ENCODE measurements around the gene PSMC4. TPM values are rescaled to one million over a fixed set of nuclear protein-coding genes. Genes with fewer than 3 reads are reported as not detected.

The PSMC4 gene
- total and polyA plus RNA-seq, 7 donors = 52.9 to 95.7 (median 74.6) TPM

- Histone ChIP-seq H3K4me1 (no peaks in the 10 kb centered on the region), H3K9me3 (peaks cover 24 to 60% (median 54%) of the 10 kb centered on the region in 4 donors), H3K27me3 (no peaks in the 10 kb centered on the region), H3K27ac (no peak overlapping the region), H3K36me3 (no peaks in the 10 kb centered on the region), H3K4me3 (no peak overlapping the region)
- intact Hi-C loops (cut with DNase I) = no loop called here
- no peak for TF ChIP-seq POLR2A (IDR thresholded peaks at IDR 0.05)
- no peak for DNase-seq
- WGBS, 2 donors = 96 to 98% methylated on average over 4 of the region's 4 CpGs
Measured at GRCh38 chr19:40025938-40026596, 55.1 kb downstream of the PSMC4 start.

- H3K4me1 ChIP-seq = no peaks in the 10 kb centered on the region
- H3K27me3 ChIP-seq = no peaks in the 10 kb centered on the region
- H3K36me3 ChIP-seq = no peaks in the 10 kb centered on the region
- WGBS, 2 donors = 90 to 97% methylated on average over 5 of the region's 5 CpGs
- no peak for TF ChIP-seq EP300 (IDR thresholded peaks at IDR 0.05)
- TF ChIP-seq CTCF (IDR thresholded peaks at IDR 0.05) = no peak
- no peak for TF ChIP-seq POLR2AphosphoS5 (IDR thresholded peaks at IDR 0.05)
- TF ChIP-seq POLR2A (IDR thresholded peaks at IDR 0.05) = no peak
- DNase-seq = no peak
- no peak overlapping the region for H3K27ac ChIP-seq
- H3K4me3 ChIP-seq = no peak overlapping the region
- intact Hi-C loops (cut with DNase I) = no loop called here
- peaks cover 24 to 65% (median 59%) of the 10 kb centered on the region in 4 donors for H3K9me3 ChIP-seq
Measured at GRCh38 chr19:40026597-40026970, 55.6 kb downstream of the PSMC4 start.

Other genes starting within 250 kb of the PSMC4 start
- not detected for gene CLC, start 233.1 kb upstream of the PSMC4 start, total RNA-seq
- gene CLC, start 233.1 kb upstream of the PSMC4 start, polyA plus RNA-seq = 1 to 10 TPM in 1 of 3 donors, not detected in 2; 7.2 TPM
- gene LEUTX, start 192.3 kb upstream of the PSMC4 start, total RNA-seq = not detected
- not detected for gene LEUTX, start 192.3 kb upstream of the PSMC4 start, polyA plus RNA-seq
- gene DYRK1B, start 137.0 kb upstream of the PSMC4 start, total RNA-seq = 10 to 100 TPM in 2 of 4 donors, 1 to 10 TPM in 2; 8.0 to 11.4 (median 9.3) TPM
- gene DYRK1B, start 137.0 kb upstream of the PSMC4 start, polyA plus RNA-seq = 10 to 100 TPM in 1 of 3 donors, 1 to 10 TPM in 2; 6.6 to 11.4 (median 6.9) TPM
- gene FBL, start 124.8 kb upstream of the PSMC4 start, total RNA-seq = 100 to 1,000 TPM in 3 of 4 donors, 10 to 100 TPM in 1; 96.4 to 147 (median 109) TPM
- 100 to 1,000 TPM; 121 to 333 (median 225) TPM for gene FBL, start 124.8 kb upstream of the PSMC4 start, polyA plus RNA-seq
- 10 to 100 TPM in 2 of 4 donors, 1 to 10 TPM in 2; 7.5 to 83.5 (median 9.7) TPM for gene FCGBP, start 36.5 kb upstream of the PSMC4 start, total RNA-seq
- gene FCGBP, start 36.5 kb upstream of the PSMC4 start, polyA plus RNA-seq = 100 to 1,000 TPM in 2 of 3 donors, 10 to 100 TPM in 1; 90.1 to 713 (median 228) TPM
- gene ZNF546, start 25.9 kb downstream of the PSMC4 start, total RNA-seq = 10 to 100 TPM in 1 of 4 donors, 1 to 10 TPM in 3; 6.0 to 12.8 (median 8.3) TPM
- gene ZNF546, start 25.9 kb downstream of the PSMC4 start, polyA plus RNA-seq = 1 to 10 TPM in 2 of 3 donors, under 1 TPM in 1; 0.69 to 2.1 (median 1.2) TPM
- 10 to 100 TPM; 16.0 to 30.7 (median 22.7) TPM for gene ZNF780B, start 85.1 kb downstream of the PSMC4 start, total RNA-seq
- 1 to 10 TPM in 2 of 3 donors, under 1 TPM in 1; 0.69 to 7.5 (median 3.0) TPM for gene ZNF780B, start 85.1 kb downstream of the PSMC4 start, polyA plus RNA-seq
- gene ZNF780A, start 119.8 kb downstream of the PSMC4 start, total RNA-seq = 10 to 100 TPM; 10.3 to 15.8 (median 13.1) TPM
- gene ZNF780A, start 119.8 kb downstream of the PSMC4 start, polyA plus RNA-seq = 10 to 100 TPM; 10.8 to 13.6 (median 13.6) TPM
- gene MAP3K10, start 220.3 kb downstream of the PSMC4 start, total RNA-seq = 10 to 100 TPM in 2 of 4 donors, 1 to 10 TPM in 2; 6.4 to 17.2 (median 10.5) TPM
- 1 to 10 TPM; 4.2 to 9.8 (median 4.2) TPM for gene MAP3K10, start 220.3 kb downstream of the PSMC4 start, polyA plus RNA-seq
- gene TTC9B, start 247.2 kb downstream of the PSMC4 start, total RNA-seq = 1 to 10 TPM in 2 of 4 donors, not detected in 2; 1.1 to 5.0 TPM
- under 1 TPM in 1 of 3 donors, not detected in 2; 0.34 TPM for gene TTC9B, start 247.2 kb downstream of the PSMC4 start, polyA plus RNA-seq

Data from sigmoid colon (tissue), 7 donors.